ENCODE measurements around the gene ENTPD3. TPM values are rescaled to one million over a fixed set of nuclear protein-coding genes. Genes with fewer than 3 reads are reported as not detected.
A peak's percentile ranks its signal among the peaks of the same experiment; 100 is the strongest.

ENTPD3 gene
- polyA plus RNA-seq, 3 donors, result not detected

GRCh38 chr3:40476478-40477470, 89.8 kb downstream of the ENTPD3 start, which contains the start of gene ZNF619:
Gene ZNF619 (plus strand): TSS chr3:40477122. CDS start chr3:40477980, 858 bp downstream.
- no peaks in the 10 kb centered on the region for H3K27me3 ChIP-seq (ENCODE audit: control insufficient read depth in 2 of 2, insufficient read depth in 2 of 2, low read length in 2 of 2)
- H3K9ac ChIP-seq (ENCODE audit: insufficient read depth, low read length, poor library complexity, severe bottlenecking), result peak within 1 kb of the TSS; percentile 87
- H3K9me3 ChIP-seq (replicated peaks in 1 of 2; ENCODE audit: control insufficient read depth in 1 of 2, insufficient read depth in 1 of 2, low read length in 2 of 2), result no peaks in the 10 kb centered on the region
- Mint-ChIP-seq H3K4me1 (peaks cover 16% of the 10 kb centered on the region), H3K27me3 (ENCODE audit: low read depth in 3 of 3) (peaks cover 0 to 3% (median 1%) of the 10 kb centered on the region in 3 donors), H3K4me3 (peak within 1 kb of the TSS; percentile 88 to 95), H3K27ac (peak within 1 kb of the TSS; percentile 85 to 98 (median 97)), H3K9me3 (no peaks in the 10 kb centered on the region), H3K36me3 (peaks cover 16 to 21% of the 10 kb centered on the region in 2 donors)
- WGBS (ENCODE audit: insufficient coverage), result 1% methylated on average over 32 of the region's 48 CpGs
- TF ChIP-seq, protein P1, sequence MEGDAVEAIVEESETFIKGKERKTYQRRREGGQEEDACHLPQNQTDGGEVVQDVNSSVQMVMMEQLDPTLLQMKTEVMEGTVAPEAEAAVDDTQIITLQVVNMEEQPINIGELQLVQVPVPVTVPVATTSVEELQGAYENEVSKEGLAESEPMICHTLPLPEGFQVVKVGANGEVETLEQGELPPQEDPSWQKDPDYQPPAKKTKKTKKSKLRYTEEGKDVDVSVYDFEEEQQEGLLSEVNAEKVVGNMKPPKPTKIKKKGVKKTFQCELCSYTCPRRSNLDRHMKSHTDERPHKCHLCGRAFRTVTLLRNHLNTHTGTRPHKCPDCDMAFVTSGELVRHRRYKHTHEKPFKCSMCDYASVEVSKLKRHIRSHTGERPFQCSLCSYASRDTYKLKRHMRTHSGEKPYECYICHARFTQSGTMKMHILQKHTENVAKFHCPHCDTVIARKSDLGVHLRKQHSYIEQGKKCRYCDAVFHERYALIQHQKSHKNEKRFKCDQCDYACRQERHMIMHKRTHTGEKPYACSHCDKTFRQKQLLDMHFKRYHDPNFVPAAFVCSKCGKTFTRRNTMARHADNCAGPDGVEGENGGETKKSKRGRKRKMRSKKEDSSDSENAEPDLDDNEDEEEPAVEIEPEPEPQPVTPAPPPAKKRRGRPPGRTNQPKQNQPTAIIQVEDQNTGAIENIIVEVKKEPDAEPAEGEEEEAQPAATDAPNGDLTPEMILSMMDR (IDR thresholded peaks at IDR 0.05), result no peak
- intact Hi-C loops (cut with micrococcal nuclease), result loop anchor here in 1 of 2 donors (10.0 kb wide), 1 partner anchor 48 kb away; the partner anchor contains the start of gene ZNF621
- H4K20me1 ChIP-seq (ENCODE audit: insufficient read depth, low read length), result no peaks in the 10 kb centered on the region
- H3K4me2 ChIP-seq (replicated peaks; ENCODE audit: extremely low read depth, low read length, poor library complexity, severe bottlenecking), result peak within 1 kb of the TSS; percentile 82
- DNase-seq, result peak; percentile 71 to 81 (median 75)
- H2AFZ ChIP-seq (ENCODE audit: insufficient read depth, low read depth, low read length, poor library complexity, severe bottlenecking), result peak within 1 kb of the TSS; percentile 96
- peak within 1 kb of the TSS; percentile 56 to 95 for H3K27ac ChIP-seq (ENCODE audit: low read depth in 1 of 2, low read length in 2 of 2)
- H3K36me3 ChIP-seq (replicated peaks in 1 of 2; ENCODE audit: control insufficient read depth in 1 of 2, insufficient read depth in 2 of 2, low read length in 2 of 2), result peaks cover 25 to 35% of the 10 kb centered on the region in 2 donors
- peaks cover 6% of the 10 kb centered on the region for H3K79me2 ChIP-seq (ENCODE audit: insufficient read depth, low read length)
- peak within 1 kb of the TSS; percentile 85 to 95 (median 86) for H3K4me3 ChIP-seq (replicated peaks in 1 of 3; ENCODE audit: low read depth in 2 of 3, low read length in 3 of 3)
- H3K4me1 ChIP-seq (ENCODE audit: control insufficient read depth in 1 of 2, insufficient read depth in 2 of 2, low read length in 2 of 2), result peaks cover 12 to 13% of the 10 kb centered on the region in 2 donors

DNA sequence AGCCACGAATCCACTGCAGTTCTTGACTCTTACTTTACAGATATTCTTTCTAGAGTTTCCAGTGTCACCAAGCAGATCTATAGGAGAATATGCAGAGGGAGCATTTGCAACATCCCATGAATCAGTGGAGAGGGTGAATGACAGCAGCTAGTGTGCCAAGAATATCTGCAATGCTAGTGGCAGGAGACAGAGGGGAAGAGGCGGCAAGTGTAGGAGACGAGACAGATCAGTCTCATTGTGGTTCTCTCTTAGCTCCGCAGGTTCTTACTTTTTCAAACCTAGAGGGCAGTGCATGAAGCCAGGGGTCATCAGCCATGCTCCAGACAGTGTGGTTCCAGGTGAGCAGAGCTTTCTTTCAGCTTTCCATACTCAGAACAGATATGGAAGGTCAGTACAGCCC, 90.7 kb downstream of the ENTPD3 start:
- Histone ChIP-seq H3K27ac (ENCODE audit: low read depth in 1 of 2, low read length in 2 of 2) (peak overlapping the region in 1 of 2 donors; percentile 95), H3K4me2 (replicated peaks; ENCODE audit: extremely low read depth, low read length, poor library complexity, severe bottlenecking) (peak overlapping the region; percentile 82), H4K20me1 (ENCODE audit: insufficient read depth, low read length) (no peaks in the 10 kb centered on the region), H3K36me3 (replicated peaks in 1 of 2; ENCODE audit: control insufficient read depth in 1 of 2, insufficient read depth in 2 of 2, low read length in 2 of 2) (peaks cover 33 to 44% of the 10 kb centered on the region in 2 donors), H3K79me2 (ENCODE audit: insufficient read depth, low read length) (peaks cover 6% of the 10 kb centered on the region), H3K4me3 (replicated peaks in 1 of 3; ENCODE audit: low read depth in 2 of 3, low read length in 3 of 3) (peak overlapping the region; percentile 85 to 95 (median 86)), H3K27me3 (ENCODE audit: control insufficient read depth in 2 of 2, insufficient read depth in 2 of 2, low read length in 2 of 2) (no peaks in the 10 kb centered on the region), H2AFZ (ENCODE audit: insufficient read depth, low read depth, low read length, poor library complexity, severe bottlenecking) (peak overlapping the region; percentile 96), H3K4me1 (ENCODE audit: control insufficient read depth in 1 of 2, insufficient read depth in 2 of 2, low read length in 2 of 2) (peaks cover 12 to 13% of the 10 kb centered on the region in 2 donors), H3K9me3 (replicated peaks in 1 of 2; ENCODE audit: control insufficient read depth in 1 of 2, insufficient read depth in 1 of 2, low read length in 2 of 2) (no peaks in the 10 kb centered on the region), H3K9ac (ENCODE audit: insufficient read depth, low read length, poor library complexity, severe bottlenecking) (peak overlapping the region; percentile 87)
- Mint-ChIP-seq H3K36me3 (peaks cover 23 to 29% of the 10 kb centered on the region in 2 donors), H3K27ac (peak overlapping the region in 6 of 7 donors; percentile 21 to 97 (median 96)), H3K4me1 (peaks cover 16% of the 10 kb centered on the region), H3K9me3 (no peaks in the 10 kb centered on the region), H3K4me3 (peak overlapping the region; percentile 88 to 95), H3K27me3 (ENCODE audit: low read depth in 3 of 3) (peaks cover 0 to 3% (median 1%) of the 10 kb centered on the region in 3 donors)
- TF ChIP-seq, protein P1 (IDR thresholded peaks at IDR 0.05), result no peak
- intact Hi-C loops (cut with micrococcal nuclease), result loop anchor here in 1 of 2 donors (10.0 kb wide), 1 partner anchor 47 kb away; the partner anchor contains the start of gene ZNF621
- WGBS (ENCODE audit: insufficient coverage), result 38% methylated on average over 3 of the region's 4 CpGs
- no peak for DNase-seq

Measured in CD14-positive monocyte (primary cell).